Measurements from ENCODE around the gene CYLC1.

Gene CYLC1

GRCh38 chrX:83860846-83861245, at the start of gene CYLC1:
CYLC1 (plus strand) TSS chrX:83861146; CDS start chrX:83861183, 37 bp downstream.
- no peak for DNase-seq (ENCODE audit: low read depth, low spot score)

GRCh38 chrX:83819304-83819703, 41.6 kb upstream of the CYLC1 start:
- no peak for DNase-seq (ENCODE audit: low read depth, low spot score)

- no peak for DNase-seq (ENCODE audit: low read depth, low spot score)
These were observed 31.1 kb upstream of the CYLC1 start for GRCh38 chrX:83829874-83830273.

GRCh38 chrX:83845397-83845796, 15.5 kb upstream of the CYLC1 start:
- no peak for DNase-seq (ENCODE audit: low read depth, low spot score)

GRCh38 chrX:83847339-83847738, 13.6 kb upstream of the CYLC1 start:
- DNase-seq (ENCODE audit: low read depth, low spot score), result no peak

- no peak for DNase-seq (ENCODE audit: low read depth, low spot score)
These were observed 27.6 kb downstream of the CYLC1 start for GRCh38 chrX:83888585-83888984.

GRCh38 chrX:83892433-83892832, 31.5 kb downstream of the CYLC1 start:
- no peak for DNase-seq (ENCODE audit: low read depth, low spot score)

GRCh38 chrX:83906921-83907320, 46.0 kb downstream of the CYLC1 start:
- no peak for DNase-seq (ENCODE audit: low read depth, low spot score)

- DNase-seq (ENCODE audit: low read depth, low spot score), result no peak
These were observed 55.6 kb downstream of the CYLC1 start for GRCh38 chrX:83916525-83916924.

- no peak for DNase-seq (ENCODE audit: low read depth, low spot score)
These were observed 73.3 kb downstream of the CYLC1 start for GRCh38 chrX:83934220-83934619.
